CD4-positive, alpha-beta T cell treated with Interleukin-6 for 4 hours (primary cell): Measurements from ENCODE around the gene MS4A15.
"Not testable (repeated sequence)": the region's sequence is repeated elsewhere in the genome, so short reads cannot be mapped to it uniquely, and the experiment has no call there.

Experiments used
- DNase-seq: peaks from one replicate; pipeline ENCODE4 v3.0.0-alpha.2; 2020; ENCODE audit warnings: mixed read lengths

Gene MS4A15

GRCh38 chr11:60756307-60757032 lies at the start of gene MS4A15:
Gene MS4A15, plus strand, starts transcription at chr11:60756867. Its CDS starts 6,867 bp downstream, at chr11:60763734.
- no peak for DNase-seq

GRCh38 chr11:60706931-60707330 lies 49.7 kb upstream of the MS4A15 start:
- no peak for DNase-seq

- no peak for DNase-seq
Measured at GRCh38 chr11:60710482-60710881, 46.2 kb upstream of the MS4A15 start.

GRCh38 chr11:60711276-60711675 lies 45.4 kb upstream of the MS4A15 start:
- no peak for DNase-seq

- not testable (repeated sequence) for DNase-seq
Measured at GRCh38 chr11:60713423-60713822, 43.2 kb upstream of the MS4A15 start.

GRCh38 chr11:60717956-60718355 lies 38.7 kb upstream of the MS4A15 start:
- no peak for DNase-seq

GRCh38 chr11:60718524-60719316 lies 37.9 kb upstream of the MS4A15 start:
- DNase-seq = no peak

- no peak for DNase-seq
Measured at GRCh38 chr11:60719391-60719790, 37.3 kb upstream of the MS4A15 start.

- no peak for DNase-seq
Measured at GRCh38 chr11:60720460-60720859, 36.2 kb upstream of the MS4A15 start.

- DNase-seq = no peak
Measured at GRCh38 chr11:60724420-60724819, 32.2 kb upstream of the MS4A15 start, which contains the start of gene MS4A18. Gene MS4A18, plus strand, starts transcription at chr11:60724720.

- no peak for DNase-seq
Measured at GRCh38 chr11:60725592-60725991, 31.1 kb upstream of the MS4A15 start.

- no peak for DNase-seq
Measured at GRCh38 chr11:60731586-60731985, 25.1 kb upstream of the MS4A15 start.

GRCh38 chr11:60734279-60734678 lies 22.4 kb upstream of the MS4A15 start:
- no peak for DNase-seq

GRCh38 chr11:60739114-60739513 lies 17.6 kb upstream of the MS4A15 start:
- no peak for DNase-seq

- no peak for DNase-seq
Measured at GRCh38 chr11:60740573-60740972, 16.1 kb upstream of the MS4A15 start.

GRCh38 chr11:60741421-60741820 lies 15.2 kb upstream of the MS4A15 start:
- no peak for DNase-seq

- DNase-seq = no peak
Measured at GRCh38 chr11:60743058-60743457, 13.6 kb upstream of the MS4A15 start.

- no peak for DNase-seq
Measured at GRCh38 chr11:60744114-60744513, 12.6 kb upstream of the MS4A15 start.

GRCh38 chr11:60747359-60747873 lies 9.3 kb upstream of the MS4A15 start:
- DNase-seq = no peak

- no peak for DNase-seq
Measured at GRCh38 chr11:60748225-60748624, 8.4 kb upstream of the MS4A15 start.

- no peak for DNase-seq
Measured at GRCh38 chr11:60748821-60749220, 7.8 kb upstream of the MS4A15 start.

GRCh38 chr11:60750911-60751310 lies 5.8 kb upstream of the MS4A15 start:
- DNase-seq = no peak

- DNase-seq = no peak
Measured at GRCh38 chr11:60753309-60753708, 3.4 kb upstream of the MS4A15 start.

GRCh38 chr11:60754887-60755286 lies 1.8 kb upstream of the MS4A15 start:
- no peak for DNase-seq
